NCI-H1105 treated with DMSO at 0.1 percent for 48 hours (cell line): Measurements from ENCODE around the gene PTPA.
"Not testable (repeated sequence)": the region's sequence is repeated elsewhere in the genome, so short reads cannot be mapped to it uniquely, and the experiment has no call there.

Experiments
- DNase-seq: peaks from one replicate; lab custom pipeline; 2025; lab: John Stamatoyannopoulos, UW

PTPA gene

DNA sequence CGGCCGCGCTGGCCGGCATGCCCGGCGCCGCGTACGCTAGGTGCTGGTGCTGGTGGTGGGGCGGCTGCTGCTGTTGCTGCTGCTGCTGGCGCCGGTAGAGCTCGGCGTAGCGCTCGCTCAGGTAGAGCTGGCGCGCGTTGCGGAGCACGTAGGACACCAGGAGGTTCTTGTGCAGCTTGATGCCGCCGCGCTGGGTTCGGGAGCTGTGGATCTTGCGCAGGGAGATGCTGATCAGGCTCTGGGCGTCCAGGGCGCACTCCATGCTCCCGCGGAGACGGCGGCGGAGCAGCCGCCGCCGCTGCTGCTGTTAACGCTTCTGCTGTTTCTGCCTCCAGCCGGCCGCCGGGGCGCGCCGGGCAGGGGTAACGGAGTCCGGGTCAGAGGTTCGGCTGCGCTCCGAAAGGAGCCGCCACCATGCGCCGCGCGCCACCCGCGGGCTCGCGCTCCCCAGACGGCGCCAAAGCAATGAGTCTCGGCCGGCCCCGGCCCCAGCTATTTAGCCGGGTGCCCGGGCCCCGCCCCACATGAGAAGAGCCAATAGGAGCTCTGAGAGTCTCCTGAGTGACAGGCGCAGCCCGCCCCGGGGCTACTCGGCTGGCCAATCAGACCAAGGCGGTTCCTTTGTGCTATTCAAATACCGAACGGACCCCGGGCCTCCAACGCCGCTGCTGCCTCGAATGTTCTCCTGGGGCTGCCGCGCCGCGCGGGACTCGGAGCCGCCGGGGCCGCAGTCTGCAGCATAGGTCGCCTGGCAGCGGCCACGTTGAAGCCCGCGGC lies 66.8 kb downstream of the PTPA start, which contains the start of gene IER5L:
TSS of gene IER5L (minus strand) at position 471 of the 777 bp plus-strand sequence. CDS start at position 262, 209 bp downstream.
- peak; percentile 92 for DNase-seq

DNA sequence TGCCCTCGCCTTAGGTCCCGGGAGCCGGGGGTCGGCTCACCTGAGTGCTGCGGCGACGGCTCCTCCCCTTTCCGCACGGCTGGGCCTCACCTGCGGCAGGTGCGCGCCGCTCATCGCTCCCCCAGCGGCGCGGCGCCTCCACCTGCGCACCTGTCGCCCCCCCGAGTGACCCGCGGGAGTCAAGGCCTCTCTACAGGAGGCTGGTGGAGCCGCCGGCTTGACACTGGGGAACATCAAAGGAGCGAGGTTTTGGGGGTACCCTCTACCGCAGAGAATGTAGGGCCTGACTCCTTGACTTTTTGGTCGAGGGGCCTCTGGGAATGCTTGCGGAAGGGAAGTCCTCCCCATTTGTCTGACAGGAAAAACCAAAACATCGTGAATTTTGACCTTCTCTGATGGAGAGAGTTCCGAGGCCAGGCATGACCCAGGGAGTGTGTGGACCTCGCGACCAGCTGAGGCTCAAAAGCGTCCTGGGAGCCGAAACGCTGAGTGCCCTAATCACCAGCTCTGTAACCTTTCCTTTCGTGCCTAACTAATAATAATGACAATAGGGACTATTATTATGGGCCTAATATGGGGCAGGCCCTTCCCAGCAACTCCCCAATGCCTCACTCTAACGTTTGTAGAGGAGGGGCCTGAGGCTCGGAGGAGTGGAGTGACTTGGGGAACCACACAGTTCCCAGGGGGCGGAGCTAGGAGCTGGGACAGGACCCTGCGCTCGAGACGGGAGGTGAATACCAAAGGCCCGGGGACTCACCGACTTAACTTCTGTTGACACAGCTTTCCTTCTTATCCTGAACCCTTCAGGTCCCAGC lies 67.6 kb downstream of the PTPA start:
- DNase-seq: peak; percentile 92

DNA sequence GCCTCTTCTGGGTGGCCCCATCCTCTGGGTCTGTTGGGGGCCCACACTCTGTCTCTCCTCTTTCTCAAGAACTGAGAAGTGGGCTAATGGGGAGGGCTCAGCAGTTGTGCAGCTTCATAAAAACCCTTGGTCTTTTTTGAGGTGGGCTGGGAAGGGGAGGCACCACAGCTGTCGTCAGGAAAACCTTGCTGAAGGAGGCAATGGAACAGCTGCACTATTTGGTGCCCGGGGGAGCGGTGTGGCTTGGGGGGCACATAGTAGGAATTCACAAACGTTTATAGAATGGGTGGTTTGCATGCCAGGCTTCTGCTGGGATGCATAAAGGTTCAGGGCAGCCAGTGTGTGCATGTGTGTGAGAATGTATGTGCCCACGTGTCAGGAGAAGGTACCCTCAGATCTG lies 70.0 kb downstream of the PTPA start:
- no peak for DNase-seq

DNA sequence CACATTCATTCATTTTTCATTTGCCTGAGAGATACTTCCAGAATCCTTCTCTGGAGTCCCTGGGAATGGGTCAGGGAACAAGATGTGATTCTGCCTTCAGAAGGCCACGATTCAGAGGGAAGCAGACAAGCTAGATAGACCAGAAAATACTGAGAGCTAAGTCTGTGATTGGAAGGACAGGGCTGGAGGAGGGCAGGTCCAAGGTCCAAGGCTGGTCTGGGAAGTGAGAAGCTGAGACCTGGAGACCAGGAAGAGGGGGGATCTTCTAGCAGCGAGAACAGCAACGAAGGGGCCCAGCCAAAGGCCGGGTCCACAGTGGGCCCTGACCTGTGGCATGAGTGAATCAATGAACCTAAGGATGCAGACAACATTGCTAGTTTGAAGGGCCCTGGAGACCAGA lies 70.9 kb downstream of the PTPA start:
- DNase-seq: no peak

DNA sequence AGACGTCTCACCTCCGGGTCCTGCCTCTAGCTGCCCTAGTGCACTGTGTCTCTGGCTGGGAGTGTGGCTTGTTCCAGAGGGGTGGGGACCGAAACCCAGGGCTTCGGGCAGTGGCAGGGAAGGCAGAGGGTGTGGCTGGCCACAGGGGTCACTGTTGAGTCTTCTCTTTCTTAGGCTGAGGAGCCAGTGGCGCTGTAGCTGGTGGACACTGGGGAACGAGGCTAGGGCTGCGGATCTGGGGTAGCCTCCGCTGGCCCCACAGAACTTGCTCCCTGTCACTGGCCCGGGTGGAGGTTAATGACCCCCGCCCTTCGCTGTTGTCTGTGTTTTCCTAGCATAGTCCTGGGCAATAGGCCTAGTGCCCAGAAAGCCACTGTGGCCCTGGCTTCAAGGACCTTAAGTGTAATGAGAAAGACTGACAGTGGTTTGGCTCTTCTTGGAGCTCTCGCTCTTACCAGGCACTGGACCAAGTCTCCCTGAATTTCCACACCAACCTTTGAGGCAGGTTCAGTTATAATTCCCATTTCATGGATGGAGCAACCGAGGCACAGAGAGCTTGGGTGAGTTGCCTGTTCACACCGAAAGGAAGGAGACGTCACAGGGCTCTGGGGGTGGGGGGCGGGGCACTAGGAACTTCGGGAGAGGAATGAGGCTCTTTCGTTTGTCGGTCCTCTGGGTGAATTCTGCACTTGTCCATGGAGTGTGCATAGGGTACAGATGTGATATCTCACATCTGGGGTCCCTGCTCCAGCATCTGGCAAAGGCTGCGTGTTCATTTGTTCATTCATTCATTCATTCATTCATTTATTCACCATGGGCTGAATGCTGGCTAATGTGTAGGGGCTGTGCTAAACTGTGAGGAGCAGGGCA lies 71.6 kb downstream of the PTPA start:
- DNase-seq: no peak

DNA sequence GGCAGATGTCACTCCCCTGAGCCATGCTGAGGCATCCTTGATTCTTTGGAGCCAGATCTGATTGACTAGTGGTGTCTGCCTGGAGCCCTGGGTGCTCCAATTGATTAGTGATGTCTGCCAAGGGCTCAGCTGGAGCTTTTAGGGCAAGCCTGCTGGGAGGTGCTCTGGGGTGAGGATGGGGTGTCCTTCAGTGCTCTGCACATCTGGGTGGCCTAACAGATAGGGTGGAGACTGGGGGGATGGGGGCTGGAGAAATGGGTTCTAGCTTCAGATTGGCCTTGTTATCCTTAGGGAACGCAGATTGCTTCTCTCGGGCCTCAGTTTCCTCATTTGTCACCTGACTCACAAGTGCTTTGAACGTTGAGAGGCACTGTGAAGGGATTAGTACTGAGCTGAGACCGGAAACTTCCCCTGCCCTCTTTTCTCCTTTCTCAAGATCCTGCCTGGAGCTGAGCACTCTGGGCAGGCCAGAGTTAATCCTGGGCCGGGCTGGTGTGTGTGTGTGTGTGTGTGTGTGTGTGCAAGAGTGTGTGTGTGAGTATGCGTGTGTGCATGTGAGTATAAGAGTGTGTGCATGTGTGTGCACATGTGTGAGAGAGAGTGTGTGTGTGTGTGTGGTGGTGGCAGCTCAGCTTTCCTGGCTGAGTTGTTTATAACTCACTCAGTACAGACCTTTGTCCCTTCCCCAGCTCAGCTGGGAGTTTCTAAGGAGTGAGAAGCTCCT lies 72.4 kb downstream of the PTPA start:
- DNase-seq: no peak

DNA sequence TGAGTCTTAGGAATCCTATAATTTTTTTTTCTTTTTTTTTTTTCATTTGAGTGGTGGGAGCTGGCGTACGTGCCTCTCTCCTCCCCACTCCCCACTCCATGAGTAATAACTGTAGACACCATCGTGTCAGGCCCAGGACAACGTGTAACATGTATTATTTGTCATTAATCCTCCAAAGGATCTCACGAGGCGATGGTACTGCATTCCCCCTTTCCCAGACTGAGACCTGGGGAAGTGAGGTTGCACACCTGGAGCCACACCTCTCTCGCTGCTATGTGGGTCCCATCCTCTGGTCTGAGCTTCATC lies 73.0 kb downstream of the PTPA start:
- no peak for DNase-seq

DNA sequence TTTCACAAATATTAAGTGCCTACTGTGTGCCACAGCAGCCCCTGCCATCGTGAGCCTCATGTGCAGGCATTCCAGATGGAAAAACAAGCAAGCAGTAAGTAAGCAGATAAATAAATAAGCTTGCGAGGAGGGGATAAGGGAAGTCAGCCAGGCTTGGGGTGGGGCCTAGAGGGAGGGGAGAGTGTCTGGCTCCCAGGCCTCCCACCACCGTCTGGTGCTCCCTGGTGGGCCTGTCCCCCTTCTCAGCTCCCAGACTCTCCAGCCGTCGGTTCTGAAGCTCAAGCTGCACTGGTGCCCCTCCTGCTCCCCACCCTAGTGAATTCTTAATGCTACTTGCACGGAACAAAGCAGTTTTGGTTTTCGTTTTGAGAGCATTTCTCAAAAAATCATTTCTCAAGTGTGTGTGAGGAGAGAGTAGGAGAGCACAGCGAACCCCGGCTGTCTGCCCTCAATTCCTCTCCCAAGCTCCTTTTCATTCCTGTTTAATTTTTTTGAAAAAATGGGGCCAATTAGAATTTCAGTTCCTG lies 73.4 kb downstream of the PTPA start:
- no peak for DNase-seq

DNA sequence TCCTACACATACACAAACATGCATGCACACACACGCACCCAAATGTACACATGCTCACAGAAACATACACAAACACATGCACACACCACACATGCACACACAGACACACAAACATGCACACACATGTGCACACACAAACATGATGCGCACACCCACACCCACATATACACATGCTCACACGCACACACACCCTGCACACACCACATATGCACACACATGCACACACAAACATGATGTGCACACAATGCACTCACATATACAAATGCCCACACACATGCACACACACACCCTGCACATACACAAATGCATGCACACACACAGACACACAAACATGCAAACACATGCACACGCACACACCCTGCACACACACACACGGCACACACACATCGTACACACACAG lies 74.2 kb downstream of the PTPA start:
- no peak for DNase-seq

DNA sequence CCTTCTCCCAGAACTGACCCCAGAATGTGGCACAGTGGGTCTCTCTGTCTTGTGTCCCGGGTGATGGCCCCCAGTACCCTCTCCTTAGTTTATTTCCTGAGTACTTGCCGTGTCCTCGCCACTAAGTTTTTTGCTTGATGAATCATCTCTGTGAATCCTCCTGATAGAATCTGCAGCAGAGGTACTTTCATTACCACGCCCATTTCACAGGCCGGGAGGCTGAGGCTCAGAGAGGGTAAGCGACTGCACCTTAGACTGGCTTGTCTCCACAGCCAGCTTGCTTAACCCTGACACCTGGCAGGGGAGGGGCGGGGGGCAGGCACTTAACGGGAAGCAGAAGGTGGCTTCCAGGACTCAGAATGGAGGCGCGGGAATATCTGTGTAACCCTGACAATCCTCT lies 74.8 kb downstream of the PTPA start:
- no peak for DNase-seq

DNA sequence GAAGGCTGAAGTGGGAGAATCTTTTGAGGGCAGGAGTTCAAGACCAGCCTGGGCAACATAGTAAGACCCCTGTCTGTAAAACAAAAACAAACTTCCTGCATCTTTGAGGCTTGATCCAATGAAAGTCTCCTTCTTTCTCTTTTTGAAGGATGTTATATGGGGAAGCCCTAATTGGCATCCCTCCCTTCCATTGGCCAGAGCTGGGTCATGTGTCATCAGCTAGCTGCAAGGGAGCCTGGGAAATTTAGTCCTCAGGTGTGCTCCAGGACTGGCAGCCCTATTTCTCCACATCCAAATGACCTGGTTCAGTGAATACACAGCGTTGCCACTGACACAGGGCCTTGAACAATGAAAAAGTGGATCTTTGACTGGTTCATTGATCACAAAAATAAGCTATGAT lies 75.8 kb downstream of the PTPA start:
- DNase-seq: no peak

DNA sequence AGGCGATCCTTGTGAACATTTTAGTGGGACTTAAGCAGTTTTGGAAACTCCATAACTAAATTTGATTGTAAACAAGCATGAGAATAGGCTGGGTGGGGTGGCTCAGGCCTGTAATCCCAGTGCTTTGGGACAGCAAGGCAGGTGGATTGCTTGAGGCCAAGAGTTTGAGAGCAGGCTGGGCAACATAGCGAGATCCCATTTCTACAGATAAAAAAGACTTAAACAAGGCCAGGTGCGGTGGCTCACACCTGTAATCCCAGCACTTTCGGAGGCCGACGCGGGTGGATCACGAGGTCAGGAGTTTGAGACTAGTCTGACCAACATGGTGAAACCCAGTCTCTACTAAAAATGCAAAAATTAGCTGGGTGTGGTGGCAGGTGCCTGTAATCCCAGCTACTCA lies 78.8 kb downstream of the PTPA start:
- DNase-seq: not testable (repeated sequence)

DNA sequence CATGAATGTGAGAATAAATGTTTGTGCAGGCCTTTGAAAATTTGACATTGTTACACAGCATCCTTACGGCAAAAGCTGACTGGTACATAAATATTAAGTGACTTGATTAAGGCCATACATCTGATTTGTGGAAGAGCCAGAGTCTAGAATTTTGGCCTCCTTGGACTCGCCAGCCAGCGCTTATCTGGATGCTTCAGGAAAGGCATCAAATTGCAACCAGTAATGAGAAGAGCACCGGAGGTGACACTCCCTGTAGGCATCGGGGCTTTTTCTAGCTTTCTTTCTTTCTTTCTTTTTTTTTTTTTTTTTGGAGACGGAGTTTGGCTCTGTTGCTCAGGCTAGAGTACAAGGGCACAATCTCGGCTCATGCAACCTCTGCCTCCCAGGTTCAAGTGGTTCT lies 80.0 kb downstream of the PTPA start:
- no peak for DNase-seq

DNA sequence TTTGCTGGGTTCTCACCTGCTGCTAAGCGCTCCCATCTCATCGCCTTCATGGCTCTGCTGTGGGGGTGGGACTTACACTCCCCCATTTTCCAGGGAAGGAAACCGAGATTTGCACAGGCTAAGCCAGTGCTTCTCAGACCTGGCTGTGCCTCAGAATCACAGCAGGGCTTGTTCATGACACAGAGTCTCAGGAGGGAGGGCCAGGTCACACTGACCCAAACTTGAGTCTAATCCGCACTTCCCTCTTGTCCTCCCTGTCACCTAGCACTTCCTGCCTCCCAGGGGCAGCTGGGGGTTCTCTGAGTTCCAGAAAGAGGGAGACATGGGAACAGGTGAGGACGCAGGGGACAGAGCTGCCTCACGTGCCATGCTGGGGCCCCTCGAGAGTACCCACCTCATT lies 82.4 kb downstream of the PTPA start:
- DNase-seq: no peak

DNA sequence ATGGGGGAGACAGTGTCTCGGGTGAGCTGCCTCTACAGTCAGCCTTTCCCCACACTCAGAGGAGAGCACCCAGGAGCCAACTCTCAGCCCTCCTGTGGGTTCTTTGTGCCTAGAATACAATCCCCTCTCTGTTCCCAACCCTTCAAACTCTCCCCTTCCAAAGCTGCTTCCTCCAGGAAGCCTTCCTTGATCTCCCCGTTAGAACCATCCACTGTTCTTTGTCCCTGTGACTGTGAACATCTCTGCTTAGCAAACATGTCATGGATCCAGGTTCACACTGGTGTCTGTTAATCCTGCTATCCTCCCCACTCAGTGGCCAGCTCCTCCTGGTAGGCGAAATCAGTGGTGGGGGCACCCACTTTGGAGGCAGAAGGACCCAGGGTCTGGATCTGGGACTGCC lies 83.0 kb downstream of the PTPA start:
- DNase-seq: no peak

DNA sequence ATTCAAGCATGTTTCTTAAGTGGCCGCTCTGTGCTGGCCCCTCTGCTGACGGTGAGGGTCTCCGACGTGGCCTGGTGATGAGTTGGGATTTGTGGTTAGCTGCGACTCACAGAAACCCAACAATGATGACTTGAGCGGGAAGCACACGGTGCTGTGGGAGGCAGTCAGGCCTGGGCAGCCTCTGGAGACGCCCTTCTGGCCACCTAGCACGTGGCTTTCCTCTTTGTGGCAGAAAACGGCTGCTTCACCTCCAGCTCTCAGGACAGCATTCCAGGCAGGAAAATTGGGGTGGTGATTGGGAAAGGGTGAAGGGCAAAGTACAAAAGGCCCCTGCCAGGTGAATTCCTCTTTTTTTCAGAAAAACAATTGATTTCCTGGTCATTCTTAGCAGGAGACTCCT lies 84.4 kb downstream of the PTPA start:
- no peak for DNase-seq

DNA sequence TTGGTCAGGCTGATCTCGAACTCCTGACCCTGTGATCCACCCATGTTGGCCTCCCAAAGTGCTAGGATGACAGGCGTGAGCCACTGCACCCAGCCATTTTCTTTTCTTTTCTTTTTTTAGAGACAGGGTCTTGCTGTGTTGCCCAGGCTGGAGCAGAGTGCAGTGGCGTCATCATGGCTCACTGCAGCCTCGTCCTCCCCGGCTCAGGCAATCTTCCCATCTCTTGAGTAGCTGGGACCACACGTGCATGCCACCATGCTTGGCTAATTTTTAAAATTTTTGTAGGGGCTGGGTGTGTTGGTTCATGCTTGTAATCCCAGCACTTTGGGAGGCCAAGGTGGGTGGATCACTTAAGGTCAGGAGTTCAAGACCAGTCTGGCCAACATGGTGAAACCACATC lies 85.8 kb downstream of the PTPA start:
- not testable (repeated sequence) for DNase-seq

DNA sequence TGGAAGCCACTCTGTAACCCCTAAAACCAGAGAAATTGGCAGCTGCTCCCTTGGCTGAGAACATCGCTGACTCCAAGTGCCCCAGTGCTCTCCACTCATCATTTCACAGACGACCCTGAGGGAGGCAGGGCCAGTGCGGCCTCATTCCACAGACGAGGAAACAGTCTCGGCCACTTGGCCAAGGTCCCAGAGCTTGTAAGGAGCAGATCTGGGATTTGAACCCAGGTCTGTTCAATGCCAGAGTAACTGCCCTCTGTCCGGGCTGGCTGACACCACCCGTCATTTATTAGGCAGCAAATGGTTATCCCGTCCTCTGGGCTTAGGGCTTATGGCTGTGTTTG lies 86.7 kb downstream of the PTPA start:
- no peak for DNase-seq
